ENCODE measurements around the gene PRR19. TPM values are rescaled to one million over a fixed set of nuclear protein-coding genes. Genes with fewer than 3 reads are reported as not detected.

The PRR19 gene
- total RNA-seq, 1 experiment from 2014 or later = 3.2 TPM

DNA sequence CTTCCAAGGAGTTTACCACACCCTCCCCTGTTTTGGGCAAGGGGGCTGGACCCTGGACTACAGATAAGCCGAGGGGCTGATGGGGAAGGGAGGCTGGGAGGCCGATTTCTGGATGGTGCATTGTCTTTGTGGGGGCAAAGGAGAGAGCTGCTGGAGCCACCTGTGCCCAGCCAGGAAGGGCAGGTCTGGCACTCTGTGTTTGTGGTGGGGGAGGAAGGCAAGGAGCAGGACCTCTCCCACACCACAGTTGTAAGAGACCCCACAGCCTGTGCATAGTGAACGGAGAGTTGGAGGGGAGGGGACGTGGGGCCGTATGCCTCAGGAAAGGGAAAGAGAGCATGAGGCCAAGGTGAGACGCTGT is 16.0 kb upstream of the PRR19 start:
- Histone ChIP-seq H4K20me1 (ENCODE audit: control insufficient read depth, insufficient read depth, insufficient read length) (peaks cover 3% of the 10 kb centered on the region), H3K9me3 (ENCODE audit: control insufficient read depth, low read depth, low read length) (no peaks in the 10 kb centered on the region), H2BK120ac (ENCODE audit: low read depth, low read length, poor library complexity, severe bottlenecking) (no peak overlapping the region), H3K23ac (ENCODE audit: insufficient read length, low read depth, low read length) (no peak overlapping the region), H3K79me1 (ENCODE audit: insufficient read depth, low read depth, low read length, poor library complexity, severe bottlenecking) (peaks cover 11% of the 10 kb centered on the region), H3K9ac (ENCODE audit: extremely low read depth, insufficient read length, low read length) (no peak overlapping the region), H2AK5ac (ENCODE audit: insufficient read length, low read length) (no peak overlapping the region), H4K5ac (ENCODE audit: insufficient read length, low read depth, low read length) (no peak overlapping the region), H3K79me2 (ENCODE audit: insufficient read depth, low read length) (peaks cover 3% of the 10 kb centered on the region; the same call in 1 of the 2 replicates), H2BK12ac (ENCODE audit: insufficient read length, low read depth, low read length) (no peak overlapping the region), H2BK15ac (ENCODE audit: low read depth, low read length) (no peak overlapping the region), H3K18ac (ENCODE audit: insufficient read length, low read depth, low read length) (no peak overlapping the region), H2BK20ac (ENCODE audit: low read depth, low read length, poor library complexity, severe bottlenecking) (no peak overlapping the region), H4K8ac (replicated peaks; ENCODE audit: insufficient read length, low read depth, low read length) (no peak overlapping the region), H3K14ac (ENCODE audit: insufficient read depth, low read length) (no peak overlapping the region; the same call in 1 of the 2 replicates), H2AFZ (ENCODE audit: low read length) (no peak overlapping the region), H3K4ac (ENCODE audit: low read depth, low read length) (no peak overlapping the region), H3K27me3 (ENCODE audit: insufficient read depth, low read length) (no peaks in the 10 kb centered on the region), H3K23me2 (ENCODE audit: insufficient read length, low read depth, low read length, poor library complexity, severe bottlenecking) (peaks cover 19% of the 10 kb centered on the region), H3K4me1 (ENCODE audit: insufficient read depth, low read length) (peaks cover 8% of the 10 kb centered on the region; the same call in 1 of the 2 replicates), H3K4me2 (ENCODE audit: insufficient read depth, insufficient read length, low read length) (no peak overlapping the region), H4K91ac (ENCODE audit: insufficient read length, low read depth, low read length) (no peak overlapping the region), H3K56ac (ENCODE audit: insufficient read length, low read depth, low read length) (no peak overlapping the region), H3K27ac (ENCODE audit: insufficient read length, low read depth, low read length) (no peak overlapping the region), H3T11ph (ENCODE audit: low read length) (no peak overlapping the region), H2BK5ac (ENCODE audit: insufficient read length, low read length) (no peak overlapping the region)
- no peaks in the 10 kb centered on the region; the same call in 1 of the 2 replicates for H3K27me3 Mint-ChIP-seq (ENCODE audit: low read depth)
- TF ChIP-seq, protein P1, sequence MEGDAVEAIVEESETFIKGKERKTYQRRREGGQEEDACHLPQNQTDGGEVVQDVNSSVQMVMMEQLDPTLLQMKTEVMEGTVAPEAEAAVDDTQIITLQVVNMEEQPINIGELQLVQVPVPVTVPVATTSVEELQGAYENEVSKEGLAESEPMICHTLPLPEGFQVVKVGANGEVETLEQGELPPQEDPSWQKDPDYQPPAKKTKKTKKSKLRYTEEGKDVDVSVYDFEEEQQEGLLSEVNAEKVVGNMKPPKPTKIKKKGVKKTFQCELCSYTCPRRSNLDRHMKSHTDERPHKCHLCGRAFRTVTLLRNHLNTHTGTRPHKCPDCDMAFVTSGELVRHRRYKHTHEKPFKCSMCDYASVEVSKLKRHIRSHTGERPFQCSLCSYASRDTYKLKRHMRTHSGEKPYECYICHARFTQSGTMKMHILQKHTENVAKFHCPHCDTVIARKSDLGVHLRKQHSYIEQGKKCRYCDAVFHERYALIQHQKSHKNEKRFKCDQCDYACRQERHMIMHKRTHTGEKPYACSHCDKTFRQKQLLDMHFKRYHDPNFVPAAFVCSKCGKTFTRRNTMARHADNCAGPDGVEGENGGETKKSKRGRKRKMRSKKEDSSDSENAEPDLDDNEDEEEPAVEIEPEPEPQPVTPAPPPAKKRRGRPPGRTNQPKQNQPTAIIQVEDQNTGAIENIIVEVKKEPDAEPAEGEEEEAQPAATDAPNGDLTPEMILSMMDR (conservative IDR thresholded peaks at IDR 0.05) = no peak
- H3K27ac Mint-ChIP-seq = peak overlapping the region in 2 of 3 experiments; percentile 9 to 46; a peak in 2 of 7 replicates
- peaks cover 10 to 34% (median 34%) of the 10 kb centered on the region in 3 experiments for H3K36me3 Mint-ChIP-seq (ENCODE audit: insufficient read depth in 1 of 3, low read depth in 3 of 3)
- no peaks in the 10 kb centered on the region for H3K9me3 Mint-ChIP-seq
- peaks cover 26 to 41% of the 10 kb centered on the region in 2 experiments for H3K4me1 Mint-ChIP-seq
- no peak for DNase-seq
- H3K4me3 Mint-ChIP-seq = peak overlapping the region; percentile 82 to 89; a peak in 2 of 5 replicates
- no CpG with 5 or more reads among the region's 6 CpGs for WGBS (ENCODE audit: extremely low coverage, insufficient read length, low lambda C conversion rate)
